ENCODE measurements around the gene PTPRC.

The PTPRC gene

DNA sequence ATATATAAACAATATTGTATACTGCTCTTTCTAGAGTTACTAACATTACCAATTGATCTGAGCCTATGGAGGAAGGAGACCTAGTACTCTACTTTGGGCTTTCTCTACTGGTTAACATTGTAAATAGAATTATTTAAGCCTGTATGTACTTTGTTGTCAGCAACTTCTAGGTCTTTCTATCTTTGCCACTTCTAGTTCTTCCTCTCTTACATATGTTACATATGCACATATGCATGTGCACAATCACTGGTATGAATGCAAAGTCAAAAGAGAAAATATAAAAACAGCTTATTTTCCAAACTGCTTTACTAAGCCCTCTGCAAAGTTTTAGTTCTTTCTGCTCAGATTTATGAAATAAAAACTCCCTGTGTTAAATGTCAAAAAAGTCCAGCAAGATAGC, 84.3 kb downstream of the PTPRC start:
- TF ChIP-seq TEAD4 (IDR thresholded peaks at IDR 0.05): no peak

DNA sequence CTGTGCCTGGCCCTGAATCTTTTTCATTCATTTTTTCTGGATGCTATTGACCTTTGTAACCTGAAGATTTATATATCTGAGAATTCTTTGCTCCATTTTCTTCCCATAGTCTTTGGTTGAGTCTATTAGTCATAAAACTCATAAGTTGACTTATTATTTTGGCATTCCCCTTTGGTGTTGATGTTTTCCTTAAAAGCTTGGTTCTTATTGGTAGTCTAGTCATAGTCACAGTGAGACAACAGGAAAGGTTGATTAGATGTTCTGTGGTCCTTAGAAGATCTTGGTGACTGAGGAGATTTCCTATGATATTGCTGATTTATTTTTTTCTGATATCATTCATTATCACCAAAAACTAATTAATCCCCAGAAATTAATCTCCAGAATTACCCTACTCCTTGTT, 86.2 kb downstream of the PTPRC start:
- TF ChIP-seq EP300 (IDR thresholded peaks at IDR 0.05; ENCODE audit: borderline replicate concordance) (no peak), CREB1 (IDR thresholded peaks at IDR 0.05; ENCODE audit: low read depth) (no peak), CEBPB (IDR thresholded peaks at IDR 0.05) (no peak), YY1 (IDR thresholded peaks at IDR 0.05; ENCODE audit: low read depth) (no peak), FOXM1 (IDR thresholded peaks at IDR 0.05; ENCODE audit: borderline replicate concordance, low read depth) (no peak)
- TF ChIP-seq, protein P1, sequence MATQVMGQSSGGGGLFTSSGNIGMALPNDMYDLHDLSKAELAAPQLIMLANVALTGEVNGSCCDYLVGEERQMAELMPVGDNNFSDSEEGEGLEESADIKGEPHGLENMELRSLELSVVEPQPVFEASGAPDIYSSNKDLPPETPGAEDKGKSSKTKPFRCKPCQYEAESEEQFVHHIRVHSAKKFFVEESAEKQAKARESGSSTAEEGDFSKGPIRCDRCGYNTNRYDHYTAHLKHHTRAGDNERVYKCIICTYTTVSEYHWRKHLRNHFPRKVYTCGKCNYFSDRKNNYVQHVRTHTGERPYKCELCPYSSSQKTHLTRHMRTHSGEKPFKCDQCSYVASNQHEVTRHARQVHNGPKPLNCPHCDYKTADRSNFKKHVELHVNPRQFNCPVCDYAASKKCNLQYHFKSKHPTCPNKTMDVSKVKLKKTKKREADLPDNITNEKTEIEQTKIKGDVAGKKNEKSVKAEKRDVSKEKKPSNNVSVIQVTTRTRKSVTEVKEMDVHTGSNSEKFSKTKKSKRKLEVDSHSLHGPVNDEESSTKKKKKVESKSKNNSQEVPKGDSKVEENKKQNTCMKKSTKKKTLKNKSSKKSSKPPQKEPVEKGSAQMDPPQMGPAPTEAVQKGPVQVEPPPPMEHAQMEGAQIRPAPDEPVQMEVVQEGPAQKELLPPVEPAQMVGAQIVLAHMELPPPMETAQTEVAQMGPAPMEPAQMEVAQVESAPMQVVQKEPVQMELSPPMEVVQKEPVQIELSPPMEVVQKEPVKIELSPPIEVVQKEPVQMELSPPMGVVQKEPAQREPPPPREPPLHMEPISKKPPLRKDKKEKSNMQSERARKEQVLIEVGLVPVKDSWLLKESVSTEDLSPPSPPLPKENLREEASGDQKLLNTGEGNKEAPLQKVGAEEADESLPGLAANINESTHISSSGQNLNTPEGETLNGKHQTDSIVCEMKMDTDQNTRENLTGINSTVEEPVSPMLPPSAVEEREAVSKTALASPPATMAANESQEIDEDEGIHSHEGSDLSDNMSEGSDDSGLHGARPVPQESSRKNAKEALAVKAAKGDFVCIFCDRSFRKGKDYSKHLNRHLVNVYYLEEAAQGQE (IDR thresholded peaks at IDR 0.05; ENCODE audit: low read depth): no peak
- TF ChIP-seq, protein P2, sequence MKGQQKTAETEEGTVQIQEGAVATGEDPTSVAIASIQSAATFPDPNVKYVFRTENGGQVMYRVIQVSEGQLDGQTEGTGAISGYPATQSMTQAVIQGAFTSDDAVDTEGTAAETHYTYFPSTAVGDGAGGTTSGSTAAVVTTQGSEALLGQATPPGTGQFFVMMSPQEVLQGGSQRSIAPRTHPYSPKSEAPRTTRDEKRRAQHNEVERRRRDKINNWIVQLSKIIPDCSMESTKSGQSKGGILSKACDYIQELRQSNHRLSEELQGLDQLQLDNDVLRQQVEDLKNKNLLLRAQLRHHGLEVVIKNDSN (IDR thresholded peaks at IDR 0.05): no peak

DNA sequence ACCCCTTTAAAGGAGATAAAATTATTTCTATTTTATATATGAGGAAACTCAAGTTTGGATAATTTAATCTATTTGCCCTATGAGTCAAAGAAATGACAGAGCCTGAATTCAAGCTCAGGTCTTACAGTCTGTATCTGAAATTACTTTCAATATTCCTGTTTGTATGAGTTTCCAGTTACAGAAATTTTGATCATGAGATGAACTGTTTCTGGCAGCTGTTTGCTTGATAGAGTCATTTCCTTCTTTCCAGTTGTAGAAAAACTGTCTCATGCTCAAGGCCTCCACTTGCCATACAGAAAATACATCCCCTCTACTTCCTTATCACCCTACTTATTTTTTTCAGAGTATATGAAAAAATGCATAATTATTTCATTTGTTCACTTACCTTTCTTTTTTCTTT, 87.6 kb downstream of the PTPRC start:
- TF ChIP-seq CREB1 (IDR thresholded peaks at IDR 0.05; ENCODE audit: low read depth) (no peak), TCF12 (IDR thresholded peaks at IDR 0.05; ENCODE audit: low read depth) (no peak), TAF1 (IDR thresholded peaks at IDR 0.05; ENCODE audit: low read depth) (no peak), YY1 (IDR thresholded peaks at IDR 0.05; ENCODE audit: low read depth) (no peak), EP300 (IDR thresholded peaks at IDR 0.05; ENCODE audit: borderline replicate concordance) (no peak), RAD21 (IDR thresholded peaks at IDR 0.05; ENCODE audit: low read depth) (no peak), TEAD4 (IDR thresholded peaks at IDR 0.05) (no peak), CEBPB (IDR thresholded peaks at IDR 0.05) (no peak), FOXM1 (IDR thresholded peaks at IDR 0.05; ENCODE audit: borderline replicate concordance, low read depth) (no peak), ZBTB7A (IDR thresholded peaks at IDR 0.05; ENCODE audit: low read depth) (no peak), NFIC (IDR thresholded peaks at IDR 0.05) (no peak)
- TF ChIP-seq, protein P3, sequence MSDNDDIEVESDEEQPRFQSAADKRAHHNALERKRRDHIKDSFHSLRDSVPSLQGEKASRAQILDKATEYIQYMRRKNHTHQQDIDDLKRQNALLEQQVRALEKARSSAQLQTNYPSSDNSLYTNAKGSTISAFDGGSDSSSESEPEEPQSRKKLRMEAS (IDR thresholded peaks at IDR 0.05): no peak

DNA sequence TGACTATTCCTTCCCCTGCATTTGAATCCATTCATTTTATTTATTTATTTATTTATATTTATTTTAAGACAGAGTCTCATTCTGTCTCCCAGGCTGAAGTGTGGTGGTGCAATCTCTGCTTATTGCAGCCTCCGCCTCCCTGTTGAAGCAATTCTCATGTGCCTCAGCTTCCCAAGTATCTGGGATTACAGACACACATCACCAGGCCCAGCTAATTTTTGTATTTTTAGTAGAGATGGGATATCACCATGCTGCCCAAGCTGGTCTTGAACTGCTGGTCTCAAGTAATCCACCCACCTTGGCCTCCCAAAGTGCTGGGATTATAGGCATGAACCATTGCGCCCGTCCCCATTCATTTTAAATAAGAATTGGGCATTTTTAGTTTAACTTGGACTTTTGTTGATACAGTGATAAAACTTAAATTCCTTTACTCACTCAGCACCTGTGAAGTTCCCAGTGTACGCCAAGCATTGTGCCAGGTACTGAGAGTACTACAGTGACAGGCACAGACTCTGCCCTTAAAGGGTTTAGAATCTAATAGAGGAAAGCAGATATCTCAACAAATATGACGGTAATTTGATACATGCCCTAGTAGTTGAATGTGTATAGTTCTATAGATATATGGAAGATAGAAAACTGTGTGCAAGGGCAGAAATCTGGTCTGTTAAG, 90.5 kb downstream of the PTPRC start:
- no peak for TF ChIP-seq FOXM1 (IDR thresholded peaks at IDR 0.05; ENCODE audit: borderline replicate concordance, low read depth)

DNA sequence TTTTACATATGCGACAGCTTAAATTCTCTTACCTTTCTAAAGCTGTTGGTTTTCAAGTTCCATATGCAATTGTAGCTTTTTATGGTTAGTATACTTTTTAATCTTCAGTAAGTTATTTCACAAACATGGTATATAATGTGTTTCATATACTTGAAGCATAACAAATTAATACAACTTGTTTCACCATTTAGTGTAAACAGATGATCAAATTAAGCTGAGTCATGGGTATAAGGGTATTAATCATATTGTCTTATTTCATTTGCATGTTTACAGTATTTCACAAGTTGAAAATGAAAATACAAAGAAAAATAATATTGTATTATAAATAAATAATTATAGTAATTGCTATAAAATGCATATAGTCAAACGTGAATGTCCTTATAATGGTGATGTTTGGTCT, 92.1 kb downstream of the PTPRC start:
- TF ChIP-seq TCF12 (IDR thresholded peaks at IDR 0.05; ENCODE audit: low read depth) (no peak), YY1 (IDR thresholded peaks at IDR 0.05; ENCODE audit: low read depth) (no peak), RAD21 (IDR thresholded peaks at IDR 0.05; ENCODE audit: low read depth) (no peak), EP300 (IDR thresholded peaks at IDR 0.05; ENCODE audit: borderline replicate concordance) (no peak), TEAD4 (IDR thresholded peaks at IDR 0.05) (no peak), EGR1 (IDR thresholded peaks at IDR 0.05) (no peak), CREB1 (IDR thresholded peaks at IDR 0.05; ENCODE audit: low read depth) (no peak), ZBTB7A (IDR thresholded peaks at IDR 0.05; ENCODE audit: low read depth) (no peak), FOXM1 (IDR thresholded peaks at IDR 0.05; ENCODE audit: borderline replicate concordance, low read depth) (no peak), TAF1 (IDR thresholded peaks at IDR 0.05; ENCODE audit: low read depth) (no peak), CEBPB (IDR thresholded peaks at IDR 0.05) (no peak), NFIC (IDR thresholded peaks at IDR 0.05) (no peak)
- TF ChIP-seq, protein P1 (IDR thresholded peaks at IDR 0.05; ENCODE audit: low read depth): no peak
- TF ChIP-seq, protein P3 (IDR thresholded peaks at IDR 0.05): no peak

DNA sequence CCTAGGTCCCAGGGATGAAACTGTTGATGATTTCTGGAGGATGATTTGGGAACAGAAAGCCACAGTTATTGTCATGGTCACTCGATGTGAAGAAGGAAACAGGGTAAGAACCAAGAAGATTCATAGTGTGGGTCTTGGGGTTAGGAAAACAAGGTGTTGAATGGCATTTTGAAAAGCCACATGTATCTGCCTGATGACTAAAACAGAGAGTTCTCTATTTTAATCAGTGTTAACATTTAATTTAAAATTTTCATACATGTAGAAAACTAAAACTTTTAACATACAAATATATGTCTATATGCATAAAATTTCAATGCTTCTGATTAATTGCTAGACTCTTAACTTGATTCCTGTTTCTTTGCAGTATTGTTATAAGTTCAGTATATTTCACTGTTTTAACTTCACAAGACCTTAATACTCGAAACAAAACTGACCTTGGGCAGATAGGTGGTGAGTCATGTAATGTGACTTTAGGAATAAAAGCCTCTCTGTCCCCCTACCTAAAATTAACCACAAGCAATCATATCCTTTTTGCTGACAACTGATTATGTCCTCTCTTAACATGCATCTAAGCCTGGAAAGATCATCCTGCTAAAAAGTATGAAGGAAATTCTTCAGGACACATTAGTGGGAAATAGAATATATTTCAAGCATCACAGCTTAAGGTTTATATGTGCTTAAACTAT, 95.6 kb downstream of the PTPRC start:
- TF ChIP-seq CEBPB (IDR thresholded peaks at IDR 0.05): no peak
- TF ChIP-seq, protein P3 (IDR thresholded peaks at IDR 0.05): no peak
- no peak for TF ChIP-seq EP300 (IDR thresholded peaks at IDR 0.05; ENCODE audit: borderline replicate concordance)
- TF ChIP-seq ZBTB7A (IDR thresholded peaks at IDR 0.05; ENCODE audit: low read depth): no peak
- no peak for TF ChIP-seq TAF1 (IDR thresholded peaks at IDR 0.05; ENCODE audit: low read depth)
- TF ChIP-seq TCF12 (IDR thresholded peaks at IDR 0.05; ENCODE audit: low read depth): no peak

All from Ishikawa (cell line).